ENCODE data around the gene ELP2.

ELP2 gene

GRCh38 chr18:36130883-36131653 lies 1.4 kb downstream of the ELP2 start:
- Histone ChIP-seq H3K9me3 (ENCODE audit: control insufficient read depth, low read length) (no peaks in the 10 kb centered on the region), H3K4me2 (ENCODE audit: low read length) (peak overlapping the region; percentile 100), H3K4me3 (ENCODE audit: low read depth, low read length) (peak overlapping the region; percentile 91), H3K79me2 (peaks cover 23% of the 10 kb centered on the region), H3K36me3 (ENCODE audit: control insufficient read depth, insufficient read depth, low read length) (no peaks in the 10 kb centered on the region), H3K9ac (no peak overlapping the region), H3K4me1 (peaks cover 7% of the 10 kb centered on the region), H3K27me3 (ENCODE audit: control insufficient read depth, insufficient read depth, low read length) (no peaks in the 10 kb centered on the region), H2AFZ (no peak overlapping the region), H3K27ac (no peak overlapping the region)
- TF ChIP-seq CTCF (IDR thresholded peaks at IDR 0.05): no peak

GRCh38 chr18:36131692-36132483 lies 2.2 kb downstream of the ELP2 start:
- no peak for TF ChIP-seq CTCF (IDR thresholded peaks at IDR 0.05)
- no peaks in the 10 kb centered on the region for H3K27me3 ChIP-seq (ENCODE audit: control insufficient read depth, insufficient read depth, low read length)
- no peak overlapping the region for H2AFZ ChIP-seq
- H3K4me3 ChIP-seq (ENCODE audit: low read depth, low read length): no peak overlapping the region
- H3K4me2 ChIP-seq (ENCODE audit: low read length): no peak overlapping the region
- H3K79me2 ChIP-seq: peaks cover 23% of the 10 kb centered on the region
- peaks cover 7% of the 10 kb centered on the region for H3K4me1 ChIP-seq
- H3K9ac ChIP-seq: no peak overlapping the region
- H3K27ac ChIP-seq: no peak overlapping the region
- H3K36me3 ChIP-seq (ENCODE audit: control insufficient read depth, insufficient read depth, low read length): no peaks in the 10 kb centered on the region
- no peaks in the 10 kb centered on the region for H3K9me3 ChIP-seq (ENCODE audit: control insufficient read depth, low read length)

GRCh38 chr18:36132756-36133155 lies 3.1 kb downstream of the ELP2 start:
- no peaks in the 10 kb centered on the region for H3K27me3 ChIP-seq (ENCODE audit: control insufficient read depth, insufficient read depth, low read length)
- H2AFZ ChIP-seq: no peak overlapping the region
- H3K4me2 ChIP-seq (ENCODE audit: low read length): no peak overlapping the region
- H3K9ac ChIP-seq: no peak overlapping the region
- no peak for TF ChIP-seq CTCF (IDR thresholded peaks at IDR 0.05)
- no peaks in the 10 kb centered on the region for H3K9me3 ChIP-seq (ENCODE audit: control insufficient read depth, low read length)
- no peak overlapping the region for H3K27ac ChIP-seq
- H3K79me2 ChIP-seq: peaks cover 23% of the 10 kb centered on the region
- H3K4me1 ChIP-seq: peaks cover 7% of the 10 kb centered on the region
- no peaks in the 10 kb centered on the region for H3K36me3 ChIP-seq (ENCODE audit: control insufficient read depth, insufficient read depth, low read length)
- H3K4me3 ChIP-seq (ENCODE audit: low read depth, low read length): no peak overlapping the region

GRCh38 chr18:36135264-36135663 lies 5.6 kb downstream of the ELP2 start:
- no peaks in the 10 kb centered on the region for H3K27me3 ChIP-seq (ENCODE audit: control insufficient read depth, insufficient read depth, low read length)
- no peak overlapping the region for H3K4me2 ChIP-seq (ENCODE audit: low read length)
- H2AFZ ChIP-seq: no peak overlapping the region
- no peaks in the 10 kb centered on the region for H3K9me3 ChIP-seq (ENCODE audit: control insufficient read depth, low read length)
- H3K4me3 ChIP-seq (ENCODE audit: low read depth, low read length): no peak overlapping the region
- H3K79me2 ChIP-seq: peaks cover 18% of the 10 kb centered on the region
- H3K27ac ChIP-seq: no peak overlapping the region
- H3K9ac ChIP-seq: no peak overlapping the region
- peaks cover 10% of the 10 kb centered on the region for H3K4me1 ChIP-seq
- no peak for TF ChIP-seq CTCF (IDR thresholded peaks at IDR 0.05)
- no peaks in the 10 kb centered on the region for H3K36me3 ChIP-seq (ENCODE audit: control insufficient read depth, insufficient read depth, low read length)
